OCI-M2 (cell line): Measurements from ENCODE around the gene AGAP1.

ENCODE experiments used
- DNase-seq: peaks from one replicate; lab custom pipeline; 2025; ENCODE audit not compliant: unreplicated experiment; lab: John Stamatoyannopoulos, UW

Gene AGAP1

GRCh38 chr2:236106761-236107160, 612.9 kb downstream of the AGAP1 start:
- no peak for DNase-seq

- DNase-seq: no peak
These were observed 613.7 kb downstream of the AGAP1 start for GRCh38 chr2:236107536-236107935.

GRCh38 chr2:236107942-236108625, 614.2 kb downstream of the AGAP1 start:
- DNase-seq: no peak

- DNase-seq: no peak
These were observed 615.2 kb downstream of the AGAP1 start for GRCh38 chr2:236109061-236109460.

GRCh38 chr2:236109473-236109872, 615.6 kb downstream of the AGAP1 start:
- no peak for DNase-seq

- DNase-seq: no peak
These were observed 618.6 kb downstream of the AGAP1 start for GRCh38 chr2:236112466-236112865.

GRCh38 chr2:236113425-236113824, 619.6 kb downstream of the AGAP1 start:
- DNase-seq: no peak

GRCh38 chr2:236113948-236114347, 620.1 kb downstream of the AGAP1 start:
- DNase-seq: no peak

- no peak for DNase-seq
These were observed 621.1 kb downstream of the AGAP1 start for GRCh38 chr2:236114959-236115358.

GRCh38 chr2:236117401-236117800, 623.6 kb downstream of the AGAP1 start:
- DNase-seq: no peak

- DNase-seq: no peak
These were observed 624.0 kb downstream of the AGAP1 start for GRCh38 chr2:236117861-236118269.

GRCh38 chr2:236119003-236119402, 625.2 kb downstream of the AGAP1 start:
- DNase-seq: no peak

GRCh38 chr2:236119476-236119875, 625.6 kb downstream of the AGAP1 start:
- no peak for DNase-seq

- no peak for DNase-seq
These were observed 626.3 kb downstream of the AGAP1 start for GRCh38 chr2:236120141-236120601.

- no peak for DNase-seq
These were observed 627.0 kb downstream of the AGAP1 start for GRCh38 chr2:236120829-236121228.

GRCh38 chr2:236121546-236121945, 627.7 kb downstream of the AGAP1 start:
- no peak for DNase-seq

GRCh38 chr2:236122236-236122635, 628.4 kb downstream of the AGAP1 start:
- no peak for DNase-seq

- no peak for DNase-seq
These were observed 629.9 kb downstream of the AGAP1 start for GRCh38 chr2:236123716-236124115.

- DNase-seq: no peak
These were observed 630.5 kb downstream of the AGAP1 start for GRCh38 chr2:236124182-236124893.

- DNase-seq: no peak
These were observed 631.7 kb downstream of the AGAP1 start for GRCh38 chr2:236125541-236125940.

GRCh38 chr2:236127010-236127409, 633.2 kb downstream of the AGAP1 start:
- no peak for DNase-seq

- no peak for DNase-seq
These were observed 634.5 kb downstream of the AGAP1 start for GRCh38 chr2:236128321-236128720.

GRCh38 chr2:236129935-236130334, 636.1 kb downstream of the AGAP1 start:
- DNase-seq: no peak
